Smooth muscle cell (in vitro differentiated cells): Measurements from ENCODE around the gene CTIF. TPM values are rescaled to one million over a fixed set of nuclear protein-coding genes. Genes with fewer than 3 reads are reported as not detected.
A peak's percentile ranks its signal among the peaks of the same experiment; 100 is the strongest.

Experiments used
- DNase-seq: peaks from one replicate; lab custom pipeline; 2025; ENCODE audit not compliant: unreplicated experiment; lab: John Stamatoyannopoulos, UW
- H2AFZ ChIP-seq: fragments of 200-600 bp; sonication (generic); 2 replicates; pipeline ENCODE4 v1.6.0; 2016; ENCODE audit warnings: antibody characterized with exemption, low read depth, mild to moderate bottlenecking
- H3F3A ChIP-seq: fragments of 200-600 bp; sonication (generic); 2 replicates; pipeline ENCODE4 v1.6.0; 2017; ENCODE audit warnings: antibody characterized with exemption, low read depth
- H3K27ac ChIP-seq: fragments of 200-600 bp; sonication (generic); 2 replicates; pipeline ENCODE4 v1.5.1; 2016; ENCODE audit warnings: low read depth, mild to moderate bottlenecking
- H3K27me3 ChIP-seq: fragments of 200-600 bp; sonication (generic); 2 replicates; pipeline ENCODE4 v1.6.1; 2016; ENCODE audit warnings: low read depth, mild to moderate bottlenecking
- H3K36me3 ChIP-seq: fragments of 200-600 bp; sonication (generic); 2 replicates; pipeline ENCODE4 v1.5.1; 2016; ENCODE audit warnings: low read depth
- H3K4me1 ChIP-seq: fragments of 200-600 bp; sonication (generic); 2 replicates; pipeline ENCODE4 v1.5.1; 2016; ENCODE audit warnings: low read depth
- H3K4me2 ChIP-seq: fragments of 200-600 bp; sonication (generic); 2 replicates; pipeline ENCODE4 v1.6.0; 2016; ENCODE audit warnings: mild to moderate bottlenecking
- H3K4me3 ChIP-seq: fragments of 200-600 bp; sonication (generic); 2 replicates; pipeline ENCODE4 v1.5.1; 2016; ENCODE audit warnings: mild to moderate bottlenecking
- H3K79me2 ChIP-seq: fragments of 200-600 bp; sonication (generic); 2 replicates; pipeline ENCODE4 v1.6.0; 2016; ENCODE audit warnings: low read depth, mild to moderate bottlenecking
- H3K9ac ChIP-seq: fragments of 200-600 bp; sonication (generic); 2 replicates; pipeline ENCODE4 v1.6.0; 2016; ENCODE audit warnings: low read depth
- H3K9me3 ChIP-seq: fragments of 200-600 bp; sonication (generic); replicated peaks from 2 replicates; pipeline ENCODE4 v1.5.1; 2016; ENCODE audit warnings: low read depth
- H4K20me1 ChIP-seq: fragments of 200-600 bp; sonication (generic); 2 replicates; pipeline ENCODE4 v1.6.0; 2016; ENCODE audit warnings: low read depth
- WGBS: methylation state at CpG from one replicate; pipeline ENCODE4 v1.1.7; 2016; ENCODE audit warnings: low lambda C conversion rate; 5-methylcytosine and 5-hydroxymethylcytosine counted together
- polyA plus RNA-seq: library from polyadenylated mRNA; unstranded; fragments of >200 nt; fragmentation: Nextera tagmentation; extraction: Ambion mirVana; gene quantifications from 2 replicates; pipeline ENCODE4 v1.2.1, GENCODE V29; 2016
- total RNA-seq: library from RNA; depleted of rRNA; stranded (reverse); fragments of >200 nt; gene quantifications from 2 replicates; pipeline ENCODE4 v1.2.3, GENCODE V29; 2014
- TF ChIP-seq, protein P1 (sequence below): fragments of 200-600 bp; sonication (generic); IDR thresholded peaks from 2 replicates; pipeline ENCODE4 v1.5.1; 2017; ENCODE audit warnings: borderline replicate concordance, mild to moderate bottlenecking, antibody characterized with exemption; ENCODE audit not compliant: insufficient read depth, poor library complexity, severe bottlenecking

The CTIF gene
- total and polyA plus RNA-seq, 2 experiments from 2014 or later: 22.2 to 25.3 TPM

DNA sequence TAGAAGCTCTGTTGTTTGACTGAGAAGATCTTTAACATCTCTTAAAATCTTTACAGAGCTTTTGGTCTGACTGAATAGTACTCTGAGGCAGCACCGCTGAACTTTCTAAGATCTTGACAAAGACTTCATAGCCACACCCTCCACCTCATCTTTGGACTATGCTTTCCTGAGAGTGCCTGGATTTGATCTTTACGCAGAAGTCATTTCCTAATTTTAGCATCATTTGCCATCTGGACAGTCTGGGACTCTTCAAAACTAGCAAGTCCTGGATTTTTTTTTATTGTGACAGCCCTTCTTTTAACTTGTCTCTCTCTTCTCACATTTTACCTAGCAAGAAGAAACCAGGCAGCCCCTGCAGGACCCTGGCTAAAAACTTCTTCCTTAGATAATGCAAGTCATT, 188.8 kb downstream of the CTIF start:
- 16% methylated on average over 2 of the region's 2 CpGs for WGBS
- no peaks in the 10 kb centered on the region for H3K9me3 ChIP-seq
- no peak for DNase-seq
- H3K4me1 ChIP-seq: peaks cover 6% of the 10 kb centered on the region
- H4K20me1 ChIP-seq: no peaks in the 10 kb centered on the region
- no peaks in the 10 kb centered on the region for H3K79me2 ChIP-seq
- H3K9ac ChIP-seq: peak overlapping the region; percentile 72
- no peaks in the 10 kb centered on the region for H3K36me3 ChIP-seq
- no peaks in the 10 kb centered on the region for H3K27me3 ChIP-seq
- H2AFZ ChIP-seq: no peak overlapping the region
- H3K27ac ChIP-seq: peak overlapping the region; percentile 94
- TF ChIP-seq, protein P1, sequence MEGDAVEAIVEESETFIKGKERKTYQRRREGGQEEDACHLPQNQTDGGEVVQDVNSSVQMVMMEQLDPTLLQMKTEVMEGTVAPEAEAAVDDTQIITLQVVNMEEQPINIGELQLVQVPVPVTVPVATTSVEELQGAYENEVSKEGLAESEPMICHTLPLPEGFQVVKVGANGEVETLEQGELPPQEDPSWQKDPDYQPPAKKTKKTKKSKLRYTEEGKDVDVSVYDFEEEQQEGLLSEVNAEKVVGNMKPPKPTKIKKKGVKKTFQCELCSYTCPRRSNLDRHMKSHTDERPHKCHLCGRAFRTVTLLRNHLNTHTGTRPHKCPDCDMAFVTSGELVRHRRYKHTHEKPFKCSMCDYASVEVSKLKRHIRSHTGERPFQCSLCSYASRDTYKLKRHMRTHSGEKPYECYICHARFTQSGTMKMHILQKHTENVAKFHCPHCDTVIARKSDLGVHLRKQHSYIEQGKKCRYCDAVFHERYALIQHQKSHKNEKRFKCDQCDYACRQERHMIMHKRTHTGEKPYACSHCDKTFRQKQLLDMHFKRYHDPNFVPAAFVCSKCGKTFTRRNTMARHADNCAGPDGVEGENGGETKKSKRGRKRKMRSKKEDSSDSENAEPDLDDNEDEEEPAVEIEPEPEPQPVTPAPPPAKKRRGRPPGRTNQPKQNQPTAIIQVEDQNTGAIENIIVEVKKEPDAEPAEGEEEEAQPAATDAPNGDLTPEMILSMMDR: no peak
- peaks cover 26% of the 10 kb centered on the region for H3F3A ChIP-seq
- peak overlapping the region; percentile 20 for H3K4me2 ChIP-seq
- no peak overlapping the region for H3K4me3 ChIP-seq

DNA sequence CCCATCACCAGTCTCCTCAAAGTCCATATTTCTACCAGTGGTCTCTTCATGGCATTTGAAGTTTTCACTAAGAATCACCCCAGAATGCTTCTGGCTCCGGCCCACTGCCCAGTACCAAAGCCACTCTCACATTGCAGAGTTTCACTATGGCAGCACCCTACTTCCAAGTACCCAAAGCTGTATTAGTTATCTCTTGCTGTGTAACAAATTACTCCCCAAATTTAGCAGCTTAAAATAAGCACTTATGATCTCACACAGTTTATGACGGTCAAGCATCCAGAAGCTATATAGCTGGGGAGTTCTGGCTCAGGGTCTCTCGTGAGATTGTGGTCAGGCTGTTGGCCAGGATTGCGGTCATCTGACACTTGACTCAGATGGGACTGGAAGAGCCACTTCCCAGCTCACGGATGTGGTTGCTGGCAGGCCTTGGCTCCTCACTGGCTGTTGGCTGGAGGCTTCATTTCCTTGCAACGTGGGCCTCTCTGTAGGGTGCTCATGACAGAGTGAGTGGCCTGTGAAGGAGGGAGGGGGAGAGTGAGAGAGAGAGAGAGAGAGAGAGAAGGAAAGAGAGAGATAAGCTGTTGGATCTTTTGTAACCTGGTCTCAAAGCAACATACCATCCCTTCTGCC, 189.5 kb downstream of the CTIF start:
- Histone ChIP-seq H3K9ac (peak overlapping the region; percentile 83), H3K4me3 (no peak overlapping the region), H3F3A (peaks cover 26% of the 10 kb centered on the region), H2AFZ (no peak overlapping the region), H4K20me1 (no peaks in the 10 kb centered on the region), H3K36me3 (no peaks in the 10 kb centered on the region), H3K79me2 (no peaks in the 10 kb centered on the region), H3K4me2 (peak overlapping the region; percentile 30), H3K27ac (peak overlapping the region; percentile 94), H3K9me3 (no peaks in the 10 kb centered on the region), H3K4me1 (peaks cover 6% of the 10 kb centered on the region), H3K27me3 (no peaks in the 10 kb centered on the region)
- TF ChIP-seq, protein P1: no peak
- WGBS: 37% methylated on average over 6 of the region's 6 CpGs
- no peak for DNase-seq

DNA sequence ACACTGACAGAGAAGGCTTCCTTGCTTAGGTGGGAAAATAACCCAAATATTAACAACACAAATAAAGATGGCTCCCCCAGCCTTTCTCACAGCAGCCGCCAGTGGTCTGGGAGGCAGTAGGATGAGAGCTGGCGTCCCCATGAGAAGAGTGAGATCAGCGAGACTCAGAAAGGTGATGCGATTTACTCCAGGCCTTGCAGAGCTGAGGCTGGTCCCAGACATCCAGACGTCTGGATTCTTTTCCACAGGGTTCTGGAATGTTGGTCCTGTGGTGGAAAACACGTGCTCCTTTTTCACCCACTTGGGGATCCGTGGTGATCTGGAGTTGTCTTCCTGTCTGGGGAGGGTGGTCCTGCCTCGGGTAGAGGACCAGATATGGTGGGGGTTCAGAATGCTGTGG, 190.6 kb downstream of the CTIF start:
- Histone ChIP-seq H3K27me3 (no peaks in the 10 kb centered on the region), H3K4me1 (peaks cover 8% of the 10 kb centered on the region), H3K27ac (peak overlapping the region; percentile 94), H3K9ac (peak overlapping the region; percentile 83), H3F3A (peaks cover 26% of the 10 kb centered on the region), H3K4me3 (no peak overlapping the region), H3K79me2 (peaks cover 5% of the 10 kb centered on the region), H4K20me1 (no peaks in the 10 kb centered on the region), H3K4me2 (no peak overlapping the region), H3K9me3 (no peaks in the 10 kb centered on the region), H2AFZ (no peak overlapping the region), H3K36me3 (no peaks in the 10 kb centered on the region)
- no peak for DNase-seq
- 25% methylated on average over 8 of the region's 8 CpGs for WGBS
- TF ChIP-seq, protein P1: no peak

DNA sequence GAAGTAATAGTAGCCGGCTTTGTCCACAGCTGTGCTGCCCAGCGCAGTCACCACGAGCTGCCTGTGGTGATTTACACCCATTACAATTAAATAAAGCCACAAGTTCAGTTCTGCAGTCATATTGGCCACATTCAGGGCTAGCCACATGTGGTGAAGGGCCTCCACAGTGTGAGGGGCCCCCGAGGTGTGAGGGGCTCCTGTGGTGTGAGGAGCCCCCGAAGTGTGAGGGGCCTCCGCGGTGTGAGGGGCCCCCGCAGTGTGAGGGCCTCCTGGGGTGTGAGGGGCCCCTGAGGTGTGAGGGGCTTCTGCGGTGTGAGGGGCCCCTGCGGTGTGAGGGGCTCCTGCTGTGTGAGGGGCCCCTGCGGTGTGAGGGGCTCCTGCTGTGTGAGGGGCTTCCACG, 191.2 kb downstream of the CTIF start:
- H3K4me1 ChIP-seq: peaks cover 8% of the 10 kb centered on the region
- peaks cover 26% of the 10 kb centered on the region for H3F3A ChIP-seq
- peak overlapping the region; percentile 94 for H3K27ac ChIP-seq
- H3K36me3 ChIP-seq: no peaks in the 10 kb centered on the region
- H2AFZ ChIP-seq: no peak overlapping the region
- H3K27me3 ChIP-seq: no peaks in the 10 kb centered on the region
- TF ChIP-seq, protein P1: no peak
- no peaks in the 10 kb centered on the region for H3K9me3 ChIP-seq
- H4K20me1 ChIP-seq: no peaks in the 10 kb centered on the region
- no peak for DNase-seq
- H3K79me2 ChIP-seq: peaks cover 5% of the 10 kb centered on the region
- H3K9ac ChIP-seq: peak overlapping the region; percentile 49
- H3K4me3 ChIP-seq: no peak overlapping the region
- no peak overlapping the region for H3K4me2 ChIP-seq
- 88% methylated on average over 8 of the region's 12 CpGs for WGBS
